ENCODE results near the gene FSTL4.

GRCh38 chr5:133638436-133638835 is 26.1 kb upstream of the FSTL4 start:
- no peak for TF ChIP-seq POLR2A (IDR thresholded peaks at IDR 0.05)
- no peak for TF ChIP-seq CTCF (IDR thresholded peaks at IDR 0.05)
- TF ChIP-seq EP300 (IDR thresholded peaks at IDR 0.05): no peak

Data from ovary (tissue), 3 donors.